Dermis blood vessel endothelial cell (primary cell): Measurements from ENCODE around the gene SCARF2. TPM values are rescaled to one million over a fixed set of nuclear protein-coding genes. Genes with fewer than 3 reads are reported as not detected.
"Not testable (repeated sequence)": the region's sequence is repeated elsewhere in the genome, so short reads cannot be mapped to it uniquely, and the experiment has no call there.

Experiments used
- DNase-seq: peaks from one replicate; pipeline ENCODE4 v3.0.0; 2010
- total RNA-seq: library from RNA; depleted of rRNA; stranded (reverse); fragments of >200 nt; gene quantifications from 2 replicates; pipeline ENCODE4 v1.2.3, GENCODE V29; 2014

SCARF2 gene
- total RNA-seq, 1 donor from 2014 or later = 9.7 TPM

DNA sequence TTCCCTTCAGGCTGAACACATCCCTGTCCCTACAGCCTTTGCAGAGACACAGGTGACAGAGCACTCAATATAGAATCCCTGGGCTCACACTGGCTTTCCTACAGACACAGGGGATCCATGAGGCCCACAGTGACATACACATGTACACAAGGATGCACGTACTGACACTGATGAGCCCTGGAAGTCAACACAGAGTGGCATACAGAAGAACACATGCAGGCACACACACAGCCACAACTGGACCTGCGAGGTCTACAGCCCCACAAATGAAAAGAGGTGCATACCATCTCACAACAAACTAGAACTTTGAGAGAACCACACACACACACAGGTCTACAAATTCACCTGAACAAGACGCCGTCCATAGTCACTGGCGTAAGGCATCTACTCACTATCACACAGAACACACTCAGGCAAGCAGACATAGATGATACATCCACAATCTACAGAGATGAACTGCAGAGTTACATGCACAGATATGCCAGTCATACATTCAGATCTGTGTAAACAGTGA, 47.2 kb downstream of the SCARF2 start:
- no peak for DNase-seq

DNA sequence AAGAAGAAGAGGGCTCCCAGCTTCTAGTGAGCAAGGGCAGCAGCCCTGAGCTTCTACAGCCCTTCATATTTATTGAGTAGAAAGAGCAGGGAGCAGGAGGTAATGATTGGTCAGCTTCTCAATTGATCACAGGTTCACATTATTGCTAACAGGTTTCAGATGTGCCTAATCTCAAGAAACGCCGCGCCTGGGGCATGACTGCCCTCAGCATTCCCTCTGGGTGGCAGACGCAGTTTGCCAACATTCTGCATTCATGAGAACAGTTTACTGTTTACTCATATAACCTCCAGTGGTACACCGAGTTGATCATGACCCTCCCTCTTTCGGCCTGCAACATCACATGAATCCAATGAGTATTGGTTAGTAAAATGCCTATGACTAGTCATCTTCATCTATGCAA, 48.3 kb downstream of the SCARF2 start:
- no peak for DNase-seq

DNA sequence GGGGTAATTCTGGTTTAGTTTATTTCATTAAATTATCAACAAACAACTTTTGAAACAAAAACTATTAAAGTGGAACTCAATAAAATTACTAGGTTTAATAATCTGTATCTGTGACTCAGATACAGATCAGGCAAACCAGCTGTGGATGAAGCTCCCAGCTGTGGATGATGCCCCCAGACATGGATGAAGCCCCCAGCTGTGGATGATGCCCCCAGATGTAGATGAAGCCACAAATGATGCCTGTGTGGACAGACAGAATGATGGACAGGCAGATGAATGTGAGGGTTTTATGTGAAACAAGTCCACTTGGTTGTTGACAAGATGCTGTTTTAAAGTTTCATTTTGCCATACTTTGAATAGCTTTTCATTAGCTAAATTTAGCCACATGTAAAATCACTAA, 49.4 kb downstream of the SCARF2 start:
- no peak for DNase-seq

DNA sequence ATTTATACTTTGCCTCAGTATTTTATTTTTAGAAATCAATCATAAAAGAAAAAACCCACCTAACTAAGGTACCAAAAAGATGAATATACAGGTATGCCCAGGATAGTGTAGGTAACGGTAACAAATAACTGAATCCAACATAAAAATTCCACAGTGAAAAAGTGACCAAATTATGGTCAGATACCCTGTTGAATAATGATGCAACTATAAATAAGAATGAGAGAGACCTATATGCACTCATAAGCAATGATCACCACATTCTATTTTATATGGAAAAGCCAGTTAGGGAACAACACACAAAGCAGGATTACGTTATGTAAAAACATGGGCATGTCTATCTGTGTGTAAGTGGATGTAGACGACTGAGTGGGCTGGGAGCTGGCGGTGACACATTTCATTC, 50.7 kb downstream of the SCARF2 start:
- no peak for DNase-seq

- DNase-seq = no peak
Observed at GRCh38 chr22:20386336-20386735, 51.3 kb downstream of the SCARF2 start.

DNA sequence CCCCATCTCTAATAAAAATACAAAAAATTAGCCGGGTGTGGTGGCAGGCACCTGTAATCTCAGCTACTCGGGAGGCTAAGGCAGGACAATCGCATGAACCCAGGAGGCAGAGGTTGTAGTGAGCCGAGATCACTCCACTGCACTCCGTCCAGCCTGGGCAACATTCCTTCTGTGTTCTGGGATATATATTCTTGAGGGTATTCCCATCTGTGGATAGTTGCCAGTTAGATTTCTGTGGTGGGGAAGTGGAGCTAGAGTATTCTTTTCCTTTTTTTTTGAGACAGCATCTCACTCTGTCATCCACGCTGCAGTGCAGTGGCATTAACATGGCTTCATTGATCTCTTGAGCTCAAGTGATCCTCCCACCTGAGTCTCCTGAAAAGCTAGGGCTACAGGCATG, 52.8 kb downstream of the SCARF2 start:
- DNase-seq = no peak

DNA sequence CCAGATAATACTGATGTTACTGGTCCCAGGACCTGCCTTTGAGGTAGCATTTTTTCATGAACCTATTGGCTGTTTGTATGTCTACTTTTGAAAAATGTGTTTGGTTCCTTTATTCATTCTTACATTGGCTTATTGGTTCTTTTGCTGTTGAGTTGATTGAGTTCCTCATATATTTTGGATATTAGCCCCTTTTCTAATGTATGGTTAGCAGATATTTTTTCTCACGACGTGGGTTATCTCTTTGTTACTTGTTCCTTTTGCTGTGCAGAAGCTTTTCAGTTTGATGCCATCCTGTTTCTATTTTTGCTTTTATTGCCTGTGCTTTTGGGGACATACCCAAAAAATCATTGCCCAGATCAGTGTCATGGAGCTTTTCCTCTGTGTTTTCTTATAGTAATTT, 53.5 kb downstream of the SCARF2 start:
- DNase-seq = no peak

DNA sequence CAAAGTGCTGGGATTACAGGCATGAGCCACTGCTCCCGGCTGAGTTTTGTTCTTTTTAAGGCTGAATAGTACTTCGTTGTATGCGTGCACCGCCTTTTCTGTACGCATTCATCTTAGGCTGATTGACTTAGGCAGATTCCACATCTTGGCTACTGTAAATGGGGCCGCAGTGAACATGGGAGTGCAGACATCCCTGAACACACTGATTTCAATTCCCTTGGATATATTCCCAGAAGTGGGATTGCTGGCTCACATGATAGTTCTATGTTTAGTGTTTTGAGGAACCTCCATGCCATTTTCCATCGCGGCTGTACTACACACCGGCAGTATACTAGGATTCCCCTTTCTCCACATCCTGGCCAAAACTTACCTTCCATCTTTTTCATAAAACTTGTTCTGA, 54.1 kb downstream of the SCARF2 start:
- DNase-seq = no peak

DNA sequence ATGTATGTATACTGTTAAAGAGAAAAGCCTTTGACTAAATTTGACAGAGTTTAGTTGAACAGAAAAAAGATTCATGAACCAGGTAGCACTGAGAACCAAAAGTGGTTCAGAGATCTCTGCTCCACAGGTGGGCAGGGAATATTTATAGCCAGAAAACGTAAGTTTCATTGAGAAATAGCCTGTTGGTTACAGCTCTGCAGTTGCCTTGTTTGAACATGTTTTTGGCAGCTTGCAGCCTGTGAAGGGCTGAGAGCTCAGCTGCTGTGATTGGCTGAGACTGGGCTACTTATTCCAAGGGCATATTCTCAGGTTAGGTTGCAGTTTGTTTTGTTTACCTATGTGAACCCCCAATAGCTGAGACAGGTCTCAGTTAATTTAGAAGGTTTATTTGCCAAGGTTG, 57.1 kb downstream of the SCARF2 start:
- no peak for DNase-seq

- DNase-seq = not testable (repeated sequence)
Observed at GRCh38 chr22:20378684-20379083, 58.9 kb downstream of the SCARF2 start.

DNA sequence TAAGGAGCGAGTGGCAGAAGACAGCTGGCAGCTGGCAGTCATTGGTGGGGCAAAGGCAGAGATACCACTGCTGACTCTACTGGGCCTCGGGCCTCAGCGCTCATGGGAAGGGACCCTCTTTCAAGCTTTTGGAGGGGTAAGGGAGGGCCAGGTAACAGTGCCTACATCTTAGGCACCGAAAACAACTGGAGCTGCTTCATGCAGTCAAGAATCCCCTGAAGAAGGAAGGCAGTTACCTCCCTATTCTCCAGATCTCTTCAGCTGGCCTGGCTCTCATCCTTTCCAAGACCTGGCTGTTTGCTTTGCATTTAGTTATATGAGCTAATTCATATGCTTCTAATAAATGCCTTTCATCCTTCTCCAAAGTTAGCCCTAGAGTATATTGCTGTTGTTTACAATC, 59.5 kb downstream of the SCARF2 start:
- no peak for DNase-seq

- not testable (repeated sequence) for DNase-seq
Observed at GRCh38 chr22:20376983-20377382, 60.6 kb downstream of the SCARF2 start.

- DNase-seq = not testable (repeated sequence)
Observed at GRCh38 chr22:20376281-20376680, 61.3 kb downstream of the SCARF2 start.

Other genes with a start within 250 kb of the SCARF2 start
- gene RTN4R, start 169.5 kb downstream of the SCARF2 start, total RNA-seq = 0.68 and 2.7 TPM in 2 replicates
- gene DGCR6L, start 117.8 kb downstream of the SCARF2 start, total RNA-seq = 40.8 and 62.5 TPM in 2 replicates
- 19.7 and 21.3 TPM in 2 replicates for gene ZNF74, start 43.7 kb downstream of the SCARF2 start, total RNA-seq
- 19.5 and 28.1 TPM in 2 replicates for gene KLHL22, start 58.0 kb upstream of the SCARF2 start, total RNA-seq
- gene MED15, start 69.8 kb upstream of the SCARF2 start, total RNA-seq = 33.0 and 37.8 TPM in 2 replicates